Ectodermal cell (in vitro differentiated cells): Measurements from ENCODE around the gene GRIK1. TPM values are rescaled to one million over a fixed set of nuclear protein-coding genes. Genes with fewer than 3 reads are reported as not detected.
A peak's percentile ranks its signal among the peaks of the same experiment; 100 is the strongest.
"Not testable (repeated sequence)": the region's sequence is repeated elsewhere in the genome, so short reads cannot be mapped to it uniquely, and the experiment has no call there.

Source experiments
- H3K27ac ChIP-seq: 2 replicates; pipeline ENCODE4 v1.7.0; 2013; ENCODE audit warnings: mild to moderate bottlenecking, low read depth, low read length; ENCODE audit not compliant: insufficient read depth, poor library complexity, severe bottlenecking
- H3K27me3 ChIP-seq: 2 replicates; pipeline ENCODE4 v1.7.0; 2013; ENCODE audit warnings: mild to moderate bottlenecking, low read length; ENCODE audit not compliant: insufficient read depth, control insufficient read depth, poor library complexity, severe bottlenecking
- H3K36me3 ChIP-seq: one replicate; pipeline ENCODE4 v1.7.0; 2013; ENCODE audit warnings: low read length; ENCODE audit not compliant: control insufficient read depth, insufficient read depth
- H3K4me1 ChIP-seq: one replicate; pipeline ENCODE4 v1.7.0; 2013; ENCODE audit warnings: low read length; ENCODE audit not compliant: control insufficient read depth, insufficient read depth
- H3K4me3 ChIP-seq: 2 replicates; pipeline ENCODE4 v1.7.0; 2013; ENCODE audit warnings: low read depth, low read length, control low read depth; ENCODE audit not compliant: insufficient read depth
- H3K9me3 ChIP-seq: 2 replicates; pipeline ENCODE4 v1.7.0; 2013; ENCODE audit warnings: mild to moderate bottlenecking, low read length, moderate library complexity; ENCODE audit not compliant: control insufficient read depth
- WGBS, 2 experiments: methylation state at CpG; one replicate each; pipeline ENCODE4 v1.1.7; 2013; ENCODE audit warnings: missing lambda C conversion rate in 2 of 2; 5-methylcytosine and 5-hydroxymethylcytosine counted together
- polyA plus RNA-seq, 4 experiments: library from polyadenylated mRNA; stranded (reverse); fragments of 50-300 nt; gene quantifications; one replicate each; pipeline ENCODE4 v1.2.3, GENCODE V29; 2013

Gene GRIK1
- polyA plus RNA-seq (2013, experiment 1 of 4) = 0.50 TPM
- polyA plus RNA-seq (2013, experiment 2 of 4) = 0.23 TPM
- polyA plus RNA-seq (2013, experiment 3 of 4) = 0.53 TPM
- polyA plus RNA-seq (2013, experiment 4 of 4) = 0.81 TPM

DNA sequence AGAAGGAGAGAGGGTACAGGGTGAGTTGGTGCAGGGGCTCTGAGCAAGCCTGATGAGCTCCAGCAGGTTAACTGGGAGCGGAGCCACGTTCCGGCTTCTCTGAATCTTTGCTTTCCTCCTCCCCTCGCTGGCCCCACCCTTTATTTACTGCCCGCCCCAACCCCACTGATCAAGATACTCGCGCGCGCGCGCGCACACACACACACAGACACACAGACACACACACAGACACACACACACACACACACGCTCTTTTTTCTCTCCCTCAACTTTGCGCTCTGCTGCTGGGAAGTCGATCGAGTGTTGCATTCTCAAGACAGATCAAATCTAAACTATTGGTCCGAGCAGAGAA, at the start of gene GRIK1:
Gene GRIK1, minus strand, starts transcription at position 73 of the 352 bp plus-strand sequence.
- 0 to 2% methylated on average over 17 of the region's 17 CpGs for WGBS, 2 experiments
- H3K27me3 ChIP-seq = peaks cover 55% of the 10 kb centered on the region
- H3K4me3 ChIP-seq = peak within 1 kb of the TSS; percentile 58
- H3K9me3 ChIP-seq = no peaks in the 10 kb centered on the region
- peaks cover 3% of the 10 kb centered on the region for H3K4me1 ChIP-seq
- H3K36me3 ChIP-seq = no peaks in the 10 kb centered on the region
- no peak within 1 kb of the TSS for H3K27ac ChIP-seq

DNA sequence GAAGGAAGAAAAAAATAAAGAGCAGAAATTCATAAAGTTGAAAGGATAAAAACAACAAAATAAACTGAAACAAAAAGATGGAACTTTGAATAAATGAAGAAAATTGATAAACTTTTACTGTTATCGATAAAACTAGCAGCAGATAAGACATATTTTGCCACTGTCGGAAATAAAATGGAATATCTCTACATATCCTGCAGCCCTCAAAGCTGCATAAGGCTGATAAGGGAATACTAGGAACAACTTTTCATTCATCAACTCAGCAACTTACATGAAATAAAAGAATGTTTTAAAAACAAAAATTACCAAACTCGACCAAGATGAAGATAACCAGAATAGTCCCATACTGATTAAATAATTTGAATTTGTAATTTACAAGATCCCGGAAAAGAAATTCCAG, 48.0 kb upstream of the GRIK1 start:
- Histone ChIP-seq H3K4me3 (no peak overlapping the region), H3K27ac (no peak overlapping the region), H3K9me3 (peaks cover 4% of the 10 kb centered on the region), H3K4me1 (peaks cover 6% of the 10 kb centered on the region), H3K36me3 (no peaks in the 10 kb centered on the region), H3K27me3 (no peaks in the 10 kb centered on the region)
- WGBS, 2 experiments = 71 to 89% methylated on average over 1 to 4 of the region's 4 CpGs

- Histone ChIP-seq H3K36me3 (no peaks in the 10 kb centered on the region), H3K27me3 (no peaks in the 10 kb centered on the region), H3K9me3 (peaks cover 4% of the 10 kb centered on the region), H3K4me3 (no peak overlapping the region), H3K4me1 (no peaks in the 10 kb centered on the region), H3K27ac (no peak overlapping the region)
- 94 to 95% methylated on average over 10 of the region's 10 CpGs for WGBS, 2 experiments
Observed at GRCh38 chr21:29985866-29986265, 46.1 kb upstream of the GRIK1 start.

DNA sequence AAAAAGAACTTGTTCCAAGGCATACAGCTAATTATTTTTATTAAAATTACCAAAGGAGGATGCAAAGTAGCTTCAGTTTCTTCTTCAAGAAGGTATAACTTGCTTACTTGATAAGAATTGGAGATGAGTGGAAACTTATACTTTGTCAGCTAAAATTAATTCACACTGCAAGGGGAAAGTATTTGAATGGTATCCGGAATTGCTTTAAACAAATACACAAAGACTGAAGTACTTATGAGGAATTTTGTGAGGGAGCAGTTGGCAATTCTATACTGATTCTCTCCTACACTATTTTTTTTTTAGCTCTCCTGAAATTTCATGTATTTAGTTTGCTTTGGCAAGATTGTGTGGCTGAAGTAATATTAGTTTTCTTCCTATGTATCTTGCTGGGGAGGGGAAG, 39.2 kb upstream of the GRIK1 start:
- no peaks in the 10 kb centered on the region for H3K4me1 ChIP-seq
- H3K9me3 ChIP-seq = no peaks in the 10 kb centered on the region
- H3K4me3 ChIP-seq = no peak overlapping the region
- WGBS, 2 experiments = 100% methylated on average over 1 of the region's 1 CpG; no CpG with 5 or more reads in 1 of the 2 experiments
- no peaks in the 10 kb centered on the region for H3K27me3 ChIP-seq
- no peak overlapping the region for H3K27ac ChIP-seq
- no peaks in the 10 kb centered on the region for H3K36me3 ChIP-seq

DNA sequence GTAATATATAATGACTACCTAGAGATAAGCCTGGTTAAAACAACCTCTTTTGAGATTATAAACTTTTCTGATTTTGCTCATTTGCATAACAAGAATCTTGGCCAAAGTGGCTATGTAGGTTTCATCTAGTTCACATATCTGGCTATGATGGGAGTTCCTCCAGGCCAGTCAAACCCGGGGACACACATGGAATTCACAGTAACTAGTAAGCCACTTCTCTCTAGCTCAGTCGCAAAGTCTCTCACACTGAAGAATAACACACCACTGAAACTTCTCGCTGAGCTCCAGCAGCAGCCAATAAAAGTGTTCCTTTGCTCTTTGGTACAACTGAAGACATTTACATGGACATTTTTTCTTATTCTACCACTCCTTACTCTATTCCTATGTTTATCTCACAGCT, 36.0 kb upstream of the GRIK1 start:
- Histone ChIP-seq H3K27me3 (no peaks in the 10 kb centered on the region), H3K36me3 (no peaks in the 10 kb centered on the region), H3K4me3 (no peak overlapping the region), H3K4me1 (no peaks in the 10 kb centered on the region), H3K9me3 (no peaks in the 10 kb centered on the region), H3K27ac (no peak overlapping the region)
- 90 to 91% methylated on average over 3 of the region's 3 CpGs for WGBS, 2 experiments

- H3K4me3 ChIP-seq = no peak overlapping the region
- no peaks in the 10 kb centered on the region for H3K27me3 ChIP-seq
- H3K9me3 ChIP-seq = no peaks in the 10 kb centered on the region
- H3K4me1 ChIP-seq = no peaks in the 10 kb centered on the region
- H3K27ac ChIP-seq = no peak overlapping the region
- no peaks in the 10 kb centered on the region for H3K36me3 ChIP-seq
- WGBS, 2 experiments = 83 to 93% methylated on average over 3 of the region's 3 CpGs
Observed at GRCh38 chr21:29973258-29973657, 33.5 kb upstream of the GRIK1 start.

DNA sequence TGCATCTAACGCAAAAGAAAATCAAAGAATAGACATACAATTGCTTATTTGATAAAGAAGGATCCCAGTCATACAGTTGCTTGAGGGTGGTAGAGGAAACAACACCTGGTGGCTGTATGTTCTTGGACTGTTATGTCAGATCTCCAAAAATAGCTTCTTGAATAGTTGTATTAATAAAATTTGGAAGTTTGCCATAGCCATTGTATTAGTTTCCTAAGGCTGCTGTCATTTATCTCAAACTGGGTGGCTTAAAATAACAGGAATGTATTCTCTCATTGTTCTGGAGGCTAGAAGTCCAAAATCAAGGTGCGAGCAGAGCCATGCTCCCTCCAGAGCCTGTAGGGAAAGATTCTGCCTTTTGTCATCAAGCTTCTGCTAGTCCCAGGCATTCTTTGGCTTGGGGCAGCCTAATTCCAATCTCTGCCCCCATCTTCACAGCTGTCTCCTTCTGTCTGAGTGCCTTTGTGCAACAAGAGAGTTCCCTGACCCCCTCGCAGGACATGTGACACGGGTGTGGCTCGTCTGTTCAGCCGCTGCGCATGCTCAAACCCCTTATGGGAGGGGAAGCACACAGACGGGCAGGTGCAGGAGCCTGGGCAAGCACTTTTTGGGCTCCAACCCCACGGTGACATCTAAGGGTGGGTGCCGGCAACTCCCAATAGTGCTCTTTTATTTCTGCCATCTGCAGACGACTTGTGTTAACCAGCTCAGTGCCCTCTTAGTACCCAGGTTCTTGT, 21.7 kb upstream of the GRIK1 start:
- Histone ChIP-seq H3K4me1 (no peaks in the 10 kb centered on the region), H3K9me3 (no peaks in the 10 kb centered on the region), H3K4me3 (no peak overlapping the region), H3K27me3 (no peaks in the 10 kb centered on the region), H3K27ac (no peak overlapping the region), H3K36me3 (no peaks in the 10 kb centered on the region)
- WGBS, 2 experiments = 93 to 94% methylated on average over 11 of the region's 11 CpGs

GRCh38 chr21:29958551-29958950, 18.8 kb upstream of the GRIK1 start:
- Histone ChIP-seq H3K27me3 (no peaks in the 10 kb centered on the region), H3K9me3 (no peaks in the 10 kb centered on the region), H3K27ac (no peak overlapping the region), H3K4me1 (no peaks in the 10 kb centered on the region), H3K36me3 (no peaks in the 10 kb centered on the region), H3K4me3 (no peak overlapping the region)

- H3K4me3 ChIP-seq, H3K36me3 ChIP-seq, H3K9me3 ChIP-seq, H3K27me3 ChIP-seq, H3K4me1 ChIP-seq, H3K27ac ChIP-seq: not testable (repeated sequence)
- WGBS, 2 experiments = 77 to 94% methylated on average over 2 of the region's 2 CpGs
Observed at GRCh38 chr21:29958035-29958434, 18.2 kb upstream of the GRIK1 start.

GRCh38 chr21:29953690-29954089, 13.9 kb upstream of the GRIK1 start:
- 96 to 97% methylated on average over 2 of the region's 2 CpGs for WGBS, 2 experiments
- H3K27me3 ChIP-seq = no peaks in the 10 kb centered on the region

More at GRCh38 chr21:29953690-29954089, 13.9 kb upstream of the GRIK1 start:
- H3K4me1 ChIP-seq = peaks cover 3% of the 10 kb centered on the region
- H3K27ac ChIP-seq = no peak overlapping the region
- H3K4me3 ChIP-seq = no peak overlapping the region
- H3K36me3 ChIP-seq = no peaks in the 10 kb centered on the region
- H3K9me3 ChIP-seq = no peaks in the 10 kb centered on the region
